ENCODE measurements around the gene GALNTL6.
"Not testable (repeated sequence)": the region's sequence is repeated elsewhere in the genome, so short reads cannot be mapped to it uniquely, and the experiment has no call there.

The GALNTL6 gene

DNA sequence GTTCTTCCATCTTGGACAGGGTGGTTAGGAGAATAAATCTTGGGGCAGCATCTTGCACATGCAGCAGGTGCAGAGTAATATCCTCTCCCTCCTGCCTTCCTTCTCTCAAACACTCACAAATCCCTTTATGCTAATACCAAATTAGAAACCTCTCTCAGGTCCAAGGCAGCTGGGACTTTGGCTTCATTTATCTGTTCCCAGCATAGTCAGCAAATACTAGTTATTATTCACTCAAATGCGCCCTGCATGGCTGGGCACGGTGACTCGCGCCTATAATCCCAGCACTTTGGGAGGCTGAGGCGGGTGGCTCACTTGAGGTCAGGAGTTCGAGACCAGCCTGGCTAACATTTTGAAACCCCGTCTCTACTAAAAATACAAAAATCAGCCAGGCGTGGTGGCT lies 1199.4 kb downstream of the GALNTL6 start:
- no peaks in the 10 kb centered on the region for H3K9me3 ChIP-seq (ENCODE audit: control insufficient read depth in 2 of 2, low read length in 2 of 2)
- no peak overlapping the region for H3K27ac ChIP-seq (ENCODE audit: low read depth in 2 of 2, low read length in 2 of 2)
- no peaks in the 10 kb centered on the region for H3K36me3 ChIP-seq (ENCODE audit: control insufficient read depth in 2 of 2, insufficient read depth in 2 of 2, low read length in 2 of 2)
- H3K4me3 ChIP-seq (ENCODE audit: low read length in 2 of 2): no peak overlapping the region
- no peaks in the 10 kb centered on the region for H3K4me1 ChIP-seq (ENCODE audit: control insufficient read depth in 2 of 2, insufficient read depth in 2 of 2, low read length in 2 of 2)
- H3K9ac ChIP-seq (ENCODE audit: low read depth in 1 of 2, low read length in 2 of 2): no peak overlapping the region
- H3K27me3 ChIP-seq (ENCODE audit: control insufficient read depth in 2 of 2, insufficient read depth in 2 of 2, low read length in 2 of 2): no peaks in the 10 kb centered on the region

- no peaks in the 10 kb centered on the region for H3K4me1 ChIP-seq (ENCODE audit: control insufficient read depth in 2 of 2, insufficient read depth in 2 of 2, low read length in 2 of 2)
- H3K9me3 ChIP-seq (ENCODE audit: control insufficient read depth in 2 of 2, low read length in 2 of 2): no peaks in the 10 kb centered on the region
- no peaks in the 10 kb centered on the region for H3K27me3 ChIP-seq (ENCODE audit: control insufficient read depth in 2 of 2, insufficient read depth in 2 of 2, low read length in 2 of 2)
- no peak overlapping the region for H3K27ac ChIP-seq (ENCODE audit: low read depth in 2 of 2, low read length in 2 of 2)
- H3K36me3 ChIP-seq (ENCODE audit: control insufficient read depth in 2 of 2, insufficient read depth in 2 of 2, low read length in 2 of 2): no peaks in the 10 kb centered on the region
- no peak overlapping the region for H3K4me3 ChIP-seq (ENCODE audit: low read length in 2 of 2)
- H3K9ac ChIP-seq (ENCODE audit: low read depth in 1 of 2, low read length in 2 of 2): no peak overlapping the region
Measured at GRCh38 chr4:173013232-173013930, 1200.2 kb downstream of the GALNTL6 start.

DNA sequence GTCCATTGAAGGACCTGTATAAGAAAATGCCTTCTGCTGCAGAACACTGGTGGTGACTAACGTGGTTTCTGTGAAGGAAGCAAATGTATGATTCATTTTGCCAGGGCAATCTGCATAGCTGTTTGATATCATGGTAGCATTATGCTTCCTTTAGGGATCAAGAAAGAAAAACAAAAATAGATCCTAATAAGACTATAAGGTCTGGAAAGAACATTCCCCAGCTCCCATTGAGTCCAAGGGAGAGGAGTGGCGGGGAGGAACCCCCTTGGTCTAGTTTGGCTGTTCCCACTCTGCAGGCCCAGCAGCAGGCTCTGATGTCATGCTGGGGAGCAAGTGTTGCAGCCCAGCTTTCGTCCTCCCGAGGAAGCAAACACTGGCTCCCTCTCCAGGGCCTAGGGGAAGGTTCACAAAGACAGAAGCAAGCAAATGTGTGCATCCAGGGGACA lies 1200.9 kb downstream of the GALNTL6 start:
- H3K4me1 ChIP-seq (ENCODE audit: control insufficient read depth in 2 of 2, insufficient read depth in 2 of 2, low read length in 2 of 2): no peaks in the 10 kb centered on the region
- no peak overlapping the region for H3K4me3 ChIP-seq (ENCODE audit: low read length in 2 of 2)
- H3K27me3 ChIP-seq (ENCODE audit: control insufficient read depth in 2 of 2, insufficient read depth in 2 of 2, low read length in 2 of 2): no peaks in the 10 kb centered on the region
- no peaks in the 10 kb centered on the region for H3K36me3 ChIP-seq (ENCODE audit: control insufficient read depth in 2 of 2, insufficient read depth in 2 of 2, low read length in 2 of 2)
- H3K9ac ChIP-seq (ENCODE audit: low read depth in 1 of 2, low read length in 2 of 2): no peak overlapping the region
- H3K27ac ChIP-seq (ENCODE audit: low read depth in 2 of 2, low read length in 2 of 2): no peak overlapping the region
- H3K9me3 ChIP-seq (ENCODE audit: control insufficient read depth in 2 of 2, low read length in 2 of 2): no peaks in the 10 kb centered on the region

DNA sequence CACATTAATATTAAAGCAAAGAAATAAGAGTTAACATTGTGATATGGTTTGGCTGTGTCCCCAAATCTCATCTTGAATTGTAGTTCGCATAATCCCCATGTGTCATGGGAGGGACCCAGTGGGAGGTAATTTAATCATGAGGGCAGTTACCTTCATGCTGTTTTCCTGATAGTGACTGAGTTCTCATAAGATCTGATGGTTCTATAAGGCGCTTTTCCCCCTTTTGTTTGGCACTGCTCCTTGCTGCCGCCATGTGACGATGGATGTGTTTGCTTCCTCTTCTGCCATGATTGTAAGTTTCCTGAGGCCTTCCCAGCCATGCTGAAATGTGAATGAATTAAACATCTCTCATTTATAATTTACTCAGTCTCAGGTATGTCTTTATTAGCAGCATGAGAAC lies 1201.6 kb downstream of the GALNTL6 start:
- no peak overlapping the region for H3K9ac ChIP-seq (ENCODE audit: low read depth in 1 of 2, low read length in 2 of 2)
- H3K27me3 ChIP-seq (ENCODE audit: control insufficient read depth in 2 of 2, insufficient read depth in 2 of 2, low read length in 2 of 2): no peaks in the 10 kb centered on the region
- H3K36me3 ChIP-seq (ENCODE audit: control insufficient read depth in 2 of 2, insufficient read depth in 2 of 2, low read length in 2 of 2): no peaks in the 10 kb centered on the region
- H3K4me3 ChIP-seq (ENCODE audit: low read length in 2 of 2): no peak overlapping the region
- H3K4me1 ChIP-seq (ENCODE audit: control insufficient read depth in 2 of 2, insufficient read depth in 2 of 2, low read length in 2 of 2): no peaks in the 10 kb centered on the region
- H3K9me3 ChIP-seq (ENCODE audit: control insufficient read depth in 2 of 2, low read length in 2 of 2): no peaks in the 10 kb centered on the region
- no peak overlapping the region for H3K27ac ChIP-seq (ENCODE audit: low read depth in 2 of 2, low read length in 2 of 2)

DNA sequence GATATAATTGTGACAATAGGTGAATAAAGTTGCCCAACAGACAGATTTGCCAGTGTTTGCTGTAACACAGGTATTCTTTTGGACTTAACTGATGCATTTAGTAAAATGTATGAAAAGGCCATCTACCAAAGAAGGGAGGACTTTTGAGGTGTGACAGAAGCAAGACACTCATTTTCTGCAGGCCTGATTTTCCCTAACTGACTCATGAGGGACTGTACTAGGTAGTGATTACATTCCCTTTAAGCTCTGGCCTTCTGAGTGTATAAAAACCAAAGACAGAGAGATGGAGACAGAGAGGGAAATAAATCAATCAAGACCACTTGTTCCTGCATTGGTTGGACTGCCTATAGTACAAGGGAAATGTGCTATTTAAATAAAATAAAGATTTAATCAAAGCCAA lies 1204.6 kb downstream of the GALNTL6 start:
- H3K36me3 ChIP-seq (ENCODE audit: control insufficient read depth in 2 of 2, insufficient read depth in 2 of 2, low read length in 2 of 2): no peaks in the 10 kb centered on the region
- no peak overlapping the region for H3K27ac ChIP-seq (ENCODE audit: low read depth in 2 of 2, low read length in 2 of 2)
- no peaks in the 10 kb centered on the region for H3K4me1 ChIP-seq (ENCODE audit: control insufficient read depth in 2 of 2, insufficient read depth in 2 of 2, low read length in 2 of 2)
- no peaks in the 10 kb centered on the region for H3K9me3 ChIP-seq (ENCODE audit: control insufficient read depth in 2 of 2, low read length in 2 of 2)
- H3K4me3 ChIP-seq (ENCODE audit: low read length in 2 of 2): no peak overlapping the region
- H3K9ac ChIP-seq (ENCODE audit: low read depth in 1 of 2, low read length in 2 of 2): no peak overlapping the region
- H3K27me3 ChIP-seq (ENCODE audit: control insufficient read depth in 2 of 2, insufficient read depth in 2 of 2, low read length in 2 of 2): no peaks in the 10 kb centered on the region

GRCh38 chr4:173018446-173018845 lies 1205.2 kb downstream of the GALNTL6 start:
- Histone ChIP-seq H3K27ac (ENCODE audit: low read depth in 2 of 2, low read length in 2 of 2) (no peak overlapping the region), H3K4me1 (ENCODE audit: control insufficient read depth in 2 of 2, insufficient read depth in 2 of 2, low read length in 2 of 2) (no peaks in the 10 kb centered on the region), H3K9me3 (ENCODE audit: control insufficient read depth in 2 of 2, low read length in 2 of 2) (no peaks in the 10 kb centered on the region), H3K9ac (ENCODE audit: low read depth in 1 of 2, low read length in 2 of 2) (no peak overlapping the region), H3K36me3 (ENCODE audit: control insufficient read depth in 2 of 2, insufficient read depth in 2 of 2, low read length in 2 of 2) (no peaks in the 10 kb centered on the region), H3K4me3 (ENCODE audit: low read length in 2 of 2) (no peak overlapping the region), H3K27me3 (ENCODE audit: control insufficient read depth in 2 of 2, insufficient read depth in 2 of 2, low read length in 2 of 2) (no peaks in the 10 kb centered on the region)

GRCh38 chr4:173019664-173020063 lies 1206.5 kb downstream of the GALNTL6 start:
- no peaks in the 10 kb centered on the region for H3K4me1 ChIP-seq (ENCODE audit: control insufficient read depth in 2 of 2, insufficient read depth in 2 of 2, low read length in 2 of 2)
- H3K4me3 ChIP-seq (ENCODE audit: low read length in 2 of 2): no peak overlapping the region
- no peaks in the 10 kb centered on the region for H3K36me3 ChIP-seq (ENCODE audit: control insufficient read depth in 2 of 2, insufficient read depth in 2 of 2, low read length in 2 of 2)
- H3K9me3 ChIP-seq (ENCODE audit: control insufficient read depth in 2 of 2, low read length in 2 of 2): no peaks in the 10 kb centered on the region
- H3K27me3 ChIP-seq (ENCODE audit: control insufficient read depth in 2 of 2, insufficient read depth in 2 of 2, low read length in 2 of 2): no peaks in the 10 kb centered on the region
- H3K27ac ChIP-seq (ENCODE audit: low read depth in 2 of 2, low read length in 2 of 2): no peak overlapping the region
- no peak overlapping the region for H3K9ac ChIP-seq (ENCODE audit: low read depth in 1 of 2, low read length in 2 of 2)

DNA sequence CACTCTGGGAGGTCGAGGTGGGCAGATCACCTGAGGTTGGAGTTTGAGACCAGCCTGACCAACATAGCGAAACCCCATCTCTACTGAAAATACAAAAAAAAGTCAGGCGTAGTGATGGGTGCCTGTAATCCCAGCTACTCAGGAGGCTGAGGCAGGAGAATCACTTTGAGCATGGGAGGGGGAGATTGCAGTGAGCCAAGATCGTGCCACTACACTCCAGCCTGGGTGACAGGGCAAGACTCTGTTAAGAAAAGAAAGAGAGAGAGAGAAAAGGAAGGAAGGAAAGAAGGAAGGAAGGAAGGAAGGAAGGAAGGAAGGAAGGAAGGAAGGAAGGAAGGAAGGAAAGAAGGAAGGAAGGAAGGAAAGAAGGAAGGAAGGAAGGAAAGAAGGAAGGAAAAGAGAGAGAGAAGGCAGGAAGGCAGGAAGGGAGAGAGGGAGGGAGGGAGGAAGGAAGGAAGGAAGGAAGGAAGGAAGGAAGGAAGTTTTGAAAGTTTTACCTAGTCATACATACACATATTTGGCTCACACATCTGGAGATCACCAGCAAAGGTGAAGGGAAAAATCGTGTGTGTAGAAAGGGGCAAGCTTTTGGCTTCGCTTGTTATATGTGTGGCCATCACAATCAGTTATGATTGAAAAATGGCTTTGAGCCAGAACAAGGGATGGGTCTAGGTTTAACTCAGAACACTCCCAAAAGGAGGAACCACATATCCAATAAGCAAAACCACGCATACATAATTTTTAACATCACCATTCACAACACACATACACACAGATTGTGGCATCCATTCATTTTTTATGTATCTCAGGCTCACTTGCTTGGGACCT lies 1208.8 kb downstream of the GALNTL6 start:
- H3K36me3 ChIP-seq (ENCODE audit: control insufficient read depth in 2 of 2, insufficient read depth in 2 of 2, low read length in 2 of 2); H3K27ac ChIP-seq (ENCODE audit: low read depth in 2 of 2, low read length in 2 of 2); H3K9me3 ChIP-seq (ENCODE audit: control insufficient read depth in 2 of 2, low read length in 2 of 2); H3K4me1 ChIP-seq (ENCODE audit: control insufficient read depth in 2 of 2, insufficient read depth in 2 of 2, low read length in 2 of 2); H3K9ac ChIP-seq (ENCODE audit: low read depth in 1 of 2, low read length in 2 of 2); H3K4me3 ChIP-seq (ENCODE audit: low read length in 2 of 2); H3K27me3 ChIP-seq (ENCODE audit: control insufficient read depth in 2 of 2, insufficient read depth in 2 of 2, low read length in 2 of 2): not testable (repeated sequence)

GRCh38 chr4:173024203-173024602 lies 1211.0 kb downstream of the GALNTL6 start:
- Histone ChIP-seq H3K9me3 (ENCODE audit: control insufficient read depth in 2 of 2, low read length in 2 of 2) (no peaks in the 10 kb centered on the region), H3K36me3 (ENCODE audit: control insufficient read depth in 2 of 2, insufficient read depth in 2 of 2, low read length in 2 of 2) (no peaks in the 10 kb centered on the region), H3K4me3 (ENCODE audit: low read length in 2 of 2) (no peak overlapping the region), H3K27me3 (ENCODE audit: control insufficient read depth in 2 of 2, insufficient read depth in 2 of 2, low read length in 2 of 2) (no peaks in the 10 kb centered on the region), H3K9ac (ENCODE audit: low read depth in 1 of 2, low read length in 2 of 2) (no peak overlapping the region), H3K4me1 (ENCODE audit: control insufficient read depth in 2 of 2, insufficient read depth in 2 of 2, low read length in 2 of 2) (no peaks in the 10 kb centered on the region), H3K27ac (ENCODE audit: low read depth in 2 of 2, low read length in 2 of 2) (no peak overlapping the region)

DNA sequence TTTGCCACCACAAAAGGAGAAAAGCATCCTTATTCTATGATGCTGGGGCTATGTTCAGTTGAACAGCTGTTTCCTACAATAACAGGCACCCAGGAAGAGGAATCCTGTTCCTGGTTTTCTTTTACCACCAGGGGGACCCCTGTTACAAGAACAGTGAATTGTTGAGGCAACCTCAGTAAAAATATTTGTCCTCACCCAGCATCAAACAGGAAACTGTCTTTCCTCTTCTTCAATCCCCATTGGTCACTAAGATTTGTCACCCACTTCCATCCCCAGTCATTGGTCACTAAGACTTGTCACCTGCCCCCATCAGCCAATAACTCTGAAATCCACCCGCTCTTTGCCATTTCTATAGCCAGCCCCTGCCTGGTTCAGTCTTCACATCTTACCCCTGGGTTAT lies 1211.9 kb downstream of the GALNTL6 start:
- H3K9ac ChIP-seq (ENCODE audit: low read depth in 1 of 2, low read length in 2 of 2): no peak overlapping the region
- H3K27me3 ChIP-seq (ENCODE audit: control insufficient read depth in 2 of 2, insufficient read depth in 2 of 2, low read length in 2 of 2): no peaks in the 10 kb centered on the region

More for the DNA sequence above, 1211.9 kb downstream of the GALNTL6 start:
- no peaks in the 10 kb centered on the region for H3K9me3 ChIP-seq (ENCODE audit: control insufficient read depth in 2 of 2, low read length in 2 of 2)
- no peaks in the 10 kb centered on the region for H3K36me3 ChIP-seq (ENCODE audit: control insufficient read depth in 2 of 2, insufficient read depth in 2 of 2, low read length in 2 of 2)
- no peak overlapping the region for H3K4me3 ChIP-seq (ENCODE audit: low read length in 2 of 2)
- H3K27ac ChIP-seq (ENCODE audit: low read depth in 2 of 2, low read length in 2 of 2): no peak overlapping the region
- no peaks in the 10 kb centered on the region for H3K4me1 ChIP-seq (ENCODE audit: control insufficient read depth in 2 of 2, insufficient read depth in 2 of 2, low read length in 2 of 2)
